Fibroblast of peridontal ligament (primary cell): ENCODE measurements around the gene RBMS1.
"Not testable (repeated sequence)": the region's sequence is repeated elsewhere in the genome, so short reads cannot be mapped to it uniquely, and the experiment has no call there.

Source experiments
- DNase-seq: peaks from one replicate; pipeline ENCODE4 v3.0.0-alpha.2; 2010; ENCODE audit errors: extremely low read depth

Gene RBMS1

DNA sequence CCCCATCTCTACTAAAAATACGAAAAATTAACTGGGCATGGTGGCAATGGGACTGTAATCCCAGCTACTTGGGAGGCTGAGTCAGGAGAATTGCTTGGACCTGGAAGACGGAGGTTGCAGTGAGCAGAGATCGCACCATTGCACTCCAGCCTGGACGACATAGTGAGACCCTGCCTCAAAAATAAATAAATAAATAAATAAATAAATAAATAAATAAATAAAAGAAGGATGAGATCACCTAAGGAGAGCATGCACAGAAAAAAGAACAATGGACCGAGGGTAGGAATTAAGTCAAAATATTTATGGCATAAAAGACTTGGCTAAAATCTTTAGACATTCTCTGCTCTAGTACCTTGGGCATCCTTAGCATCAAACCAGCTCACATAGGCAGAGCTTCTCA lies 8.9 kb upstream of the RBMS1 start:
- DNase-seq, result no peak

DNA sequence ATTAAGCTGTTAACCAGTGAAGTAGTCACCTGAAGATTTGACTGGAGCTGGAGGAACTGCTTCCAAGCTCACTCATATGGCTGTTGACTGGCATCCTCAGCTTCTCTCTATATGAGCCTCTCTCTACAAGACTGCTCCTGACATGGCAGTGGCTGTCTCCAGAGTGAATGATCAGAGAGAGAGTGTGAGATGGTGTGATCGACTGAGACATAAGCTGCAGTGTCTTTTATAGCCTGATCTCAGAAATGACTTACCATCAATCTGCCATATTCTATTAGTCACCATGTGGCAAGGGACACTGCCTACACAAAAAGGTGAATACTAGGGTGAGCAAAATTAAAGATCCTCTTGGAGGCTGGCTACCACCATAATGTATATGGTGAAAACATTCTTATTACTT lies 7.8 kb upstream of the RBMS1 start:
- no peak for DNase-seq

DNA sequence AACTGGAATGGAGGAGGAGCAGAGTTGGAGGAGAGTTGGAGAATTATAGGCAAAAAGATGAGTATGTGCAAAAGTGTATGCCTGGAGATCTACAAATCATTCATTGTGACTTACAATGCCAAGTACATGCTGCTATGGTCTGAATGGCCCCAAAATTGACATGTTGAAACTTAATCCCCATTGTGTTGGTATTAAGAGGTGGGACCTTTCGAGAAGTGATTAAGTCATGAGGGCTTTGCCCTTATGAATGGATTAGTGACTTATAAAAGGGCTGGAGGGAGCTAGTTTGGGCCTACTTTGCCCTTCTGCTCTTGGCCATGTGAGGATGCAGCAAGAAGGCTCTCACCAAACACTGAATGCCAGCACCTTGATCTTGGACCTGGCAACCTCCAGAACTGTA lies 6.3 kb upstream of the RBMS1 start:
- no peak for DNase-seq

DNA sequence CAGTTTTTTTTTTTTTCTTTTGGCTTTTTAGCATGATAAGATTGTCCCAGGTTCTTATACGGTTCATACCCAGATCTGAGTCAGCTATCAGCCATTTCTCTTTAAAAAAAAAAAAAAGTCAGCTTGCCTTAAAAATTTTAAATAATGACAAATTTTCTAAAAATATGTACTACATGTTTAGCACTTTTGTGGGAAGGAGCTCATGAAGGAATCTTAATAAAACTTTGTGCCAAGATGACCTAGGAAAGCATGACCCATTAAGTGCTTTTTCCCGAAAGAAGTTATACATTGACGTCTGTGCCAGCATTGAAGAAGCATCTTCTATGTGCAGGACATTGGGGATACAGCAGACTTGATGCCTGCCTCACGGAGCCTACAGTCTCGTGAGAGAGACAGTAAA lies 4.5 kb upstream of the RBMS1 start:
- no peak for DNase-seq

DNA sequence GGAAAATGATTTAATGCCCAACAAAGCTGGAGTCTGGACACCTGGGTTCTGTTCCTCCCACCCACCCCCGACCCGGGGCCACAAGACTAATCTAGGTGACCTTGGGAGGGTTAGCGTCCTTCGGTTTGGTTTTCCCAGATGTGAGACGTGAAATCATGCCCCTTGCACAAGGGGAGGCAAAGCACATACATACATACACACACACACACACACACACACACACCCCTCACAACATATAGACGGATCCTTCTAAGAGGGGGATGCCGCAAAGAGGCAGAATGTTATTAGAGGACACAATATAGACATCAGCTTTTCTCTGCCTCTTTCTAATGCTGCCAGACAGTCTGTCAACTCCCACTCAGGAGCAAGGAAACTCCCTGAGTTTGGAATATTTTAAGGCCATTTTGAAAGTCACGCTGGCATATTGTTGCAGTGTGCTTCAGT lies 616 bp upstream of the RBMS1 start:
- no peak for DNase-seq

DNA sequence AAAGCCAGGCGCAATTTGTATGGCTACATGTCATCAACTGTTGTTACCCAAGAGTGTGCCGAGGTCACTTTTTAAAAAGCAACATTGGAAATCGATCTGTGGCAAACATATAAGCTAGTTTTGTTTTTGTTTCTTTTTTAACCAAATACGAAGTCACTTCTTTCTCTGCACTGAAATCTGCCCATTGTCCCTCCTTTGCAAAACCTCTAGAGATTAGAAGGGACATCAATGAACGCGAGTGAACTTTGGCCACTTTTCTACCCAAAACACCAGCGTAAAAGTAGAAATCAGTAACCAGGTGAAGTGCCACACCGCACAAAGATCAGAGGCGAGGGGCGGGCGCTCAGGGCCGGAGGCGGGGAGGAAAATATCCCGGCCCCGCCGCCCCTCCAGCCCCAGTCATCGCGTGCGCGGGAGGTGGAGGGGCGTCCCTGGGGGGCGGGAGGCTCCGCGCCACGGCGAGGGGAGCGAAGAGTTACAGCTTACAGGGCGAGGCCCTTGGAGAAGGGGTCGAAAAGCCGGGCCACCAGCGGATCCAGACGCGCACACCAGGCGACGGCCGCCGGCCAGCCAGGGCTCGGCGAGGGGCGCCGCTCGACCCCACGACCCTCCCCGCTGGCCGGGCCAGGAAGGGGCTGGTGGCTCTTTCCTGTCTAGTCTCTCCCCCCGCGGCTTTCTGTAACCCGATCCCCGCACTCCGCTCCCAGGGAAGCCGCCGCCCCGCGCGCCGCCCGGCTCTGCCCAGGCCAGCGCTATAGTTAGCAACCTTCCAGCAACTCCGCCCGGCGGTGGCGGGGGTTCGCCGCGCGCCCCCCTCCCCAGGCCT lies 993 bp downstream of the RBMS1 start:
- DNase-seq, result peak; percentile 59

DNA sequence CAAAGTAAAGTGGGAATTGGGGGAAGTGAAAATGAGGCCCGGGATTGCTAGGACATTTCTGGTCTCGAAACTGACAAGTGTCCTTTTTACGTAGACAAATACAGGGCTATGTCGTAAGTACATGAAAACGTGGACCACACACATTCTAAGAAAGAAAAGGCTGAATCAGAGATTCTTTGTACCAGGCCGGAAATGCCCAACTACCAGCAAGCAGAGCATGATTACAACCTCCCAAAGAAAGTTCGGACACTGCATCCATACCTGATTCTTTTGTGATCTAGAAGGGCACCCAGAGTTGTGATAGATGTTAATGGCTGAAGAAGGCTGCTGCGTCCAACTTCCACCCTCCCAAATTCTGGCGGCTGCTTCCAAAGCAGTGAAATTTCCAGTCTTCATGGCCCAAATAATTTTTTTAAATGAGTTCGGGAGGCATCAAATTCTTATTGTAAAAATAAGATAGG lies 1.7 kb downstream of the RBMS1 start:
- peak; percentile 82 for DNase-seq

DNA sequence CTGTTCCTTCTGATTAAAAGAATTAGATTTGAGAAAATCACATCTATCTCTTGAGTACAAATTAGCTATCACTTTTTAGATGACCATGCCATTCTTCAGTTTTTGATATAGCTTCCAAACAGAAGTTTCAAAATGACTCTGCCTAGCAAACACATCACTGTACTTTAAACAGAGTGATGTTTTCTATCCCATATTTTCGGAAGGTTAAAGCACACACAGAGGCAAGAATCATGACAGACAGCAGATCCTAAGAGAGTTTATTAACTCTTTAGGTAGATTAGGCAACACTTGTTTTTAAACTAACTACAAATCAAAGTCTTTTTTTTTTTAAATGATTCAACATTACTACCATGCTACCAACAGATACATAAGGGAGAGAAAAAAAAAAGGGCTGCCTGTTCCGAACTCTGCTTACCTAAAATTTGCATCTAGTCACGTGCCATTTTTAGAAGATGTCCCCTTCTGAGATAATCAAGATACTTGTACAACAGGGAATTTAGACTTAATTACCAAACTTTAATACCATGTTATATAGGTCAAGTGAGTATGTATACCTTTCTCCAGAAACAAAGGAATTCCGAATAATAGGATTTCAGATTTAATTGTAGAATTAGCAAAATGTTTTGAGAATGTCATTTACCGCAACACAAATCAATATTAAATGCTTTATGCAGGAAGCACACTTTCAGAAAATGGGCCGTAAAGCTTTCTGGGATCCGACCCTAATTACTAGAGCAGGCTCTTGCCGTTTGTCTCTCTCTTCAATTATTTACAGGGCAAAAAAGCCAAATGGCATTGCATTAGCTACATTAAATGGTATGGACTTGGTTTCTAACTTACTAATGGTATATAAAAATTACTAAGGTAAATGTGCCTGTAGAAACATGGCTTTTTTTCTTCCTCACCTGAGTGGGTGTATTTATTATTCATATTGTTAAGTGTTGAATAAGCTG lies 2.6 kb downstream of the RBMS1 start:
- peak; percentile 34 for DNase-seq

DNA sequence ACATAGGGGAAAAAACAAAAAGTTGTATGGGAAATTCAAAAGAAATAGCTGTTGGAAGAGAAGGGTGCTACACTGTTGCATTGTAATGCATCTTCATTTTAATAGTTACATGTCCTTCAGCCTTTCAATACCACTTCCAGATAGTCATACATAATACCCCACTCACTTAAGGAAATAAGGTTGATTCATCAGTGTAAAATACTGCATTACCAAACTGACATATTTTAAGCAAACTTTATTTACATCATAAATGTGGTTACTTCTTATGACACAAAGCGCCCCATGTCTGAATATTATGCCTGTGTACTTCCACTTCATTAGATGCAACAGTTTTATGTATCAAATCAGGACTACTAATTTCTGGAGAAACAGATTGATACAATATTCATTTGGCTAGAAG lies 4.5 kb downstream of the RBMS1 start:
- peak; percentile 50 for DNase-seq

DNA sequence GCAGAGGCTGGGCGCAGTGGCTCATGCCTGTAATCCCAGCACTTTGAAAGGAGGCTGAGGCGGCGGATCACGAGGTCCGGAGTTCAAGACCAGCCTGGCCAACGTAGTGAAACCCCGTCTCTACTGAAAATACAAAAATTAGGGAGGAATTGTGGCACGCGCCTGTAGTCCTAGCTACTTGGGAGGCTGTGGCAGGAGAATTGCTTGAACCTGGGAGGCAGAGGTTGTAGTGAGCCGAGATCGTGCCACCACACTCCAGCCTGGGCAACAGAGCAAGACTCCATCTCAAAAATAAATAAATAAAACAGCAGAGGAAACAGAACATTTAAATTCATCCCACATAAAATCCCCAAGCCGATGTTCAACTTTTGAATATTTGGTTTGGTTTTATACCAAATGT lies 5.3 kb downstream of the RBMS1 start:
- not testable (repeated sequence) for DNase-seq

DNA sequence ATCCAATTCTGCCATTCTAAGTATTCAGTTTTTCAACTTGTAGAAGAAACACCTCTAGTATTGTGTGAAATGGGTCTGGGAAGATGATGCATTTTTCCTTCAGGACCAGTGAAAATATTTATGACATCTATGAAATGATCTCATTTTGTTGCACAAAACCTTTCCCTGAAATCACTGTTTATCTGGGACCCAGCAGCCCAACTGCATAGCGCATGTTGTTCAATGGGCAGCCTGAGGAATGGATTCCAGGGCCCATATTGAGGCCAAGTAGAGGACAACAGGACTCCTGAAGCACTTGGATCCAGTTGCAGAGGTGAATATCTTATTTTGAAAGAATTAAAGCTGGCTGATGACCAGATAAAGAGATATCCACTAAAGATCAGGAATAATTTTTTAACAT lies 7.3 kb downstream of the RBMS1 start:
- DNase-seq, result peak; percentile 43

DNA sequence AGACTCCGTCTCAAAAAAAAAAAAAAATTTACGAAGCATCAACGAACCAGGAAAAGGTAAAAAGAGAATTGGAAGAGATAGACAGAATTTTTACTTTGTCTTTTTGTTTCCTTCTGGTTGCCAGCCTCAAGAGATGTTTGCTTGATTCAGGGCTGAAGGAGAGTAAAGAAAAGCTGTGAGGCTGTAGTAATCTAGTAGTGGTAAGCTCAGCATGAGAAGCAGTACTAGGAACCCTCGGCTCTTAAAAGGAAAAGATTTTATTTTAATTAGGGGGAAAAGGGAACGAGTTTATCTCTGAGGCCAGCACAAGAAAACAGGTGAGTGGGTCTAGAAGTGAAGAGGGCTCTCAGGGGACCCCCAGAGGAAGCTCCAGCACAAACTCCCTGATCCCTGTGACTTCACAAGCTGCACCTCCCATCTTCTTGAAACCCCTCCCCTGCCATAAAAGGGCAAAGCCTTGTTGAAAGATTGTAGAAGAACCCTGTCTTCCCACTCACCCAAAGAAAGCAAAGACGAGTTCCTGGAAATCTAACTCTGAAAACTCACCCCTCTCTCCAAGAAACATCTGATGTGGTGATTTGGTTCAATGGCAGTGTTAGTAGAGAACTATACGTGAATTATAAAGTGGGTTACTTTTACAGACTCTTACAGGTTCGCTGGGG lies 8.6 kb downstream of the RBMS1 start:
- no peak for DNase-seq

DNA sequence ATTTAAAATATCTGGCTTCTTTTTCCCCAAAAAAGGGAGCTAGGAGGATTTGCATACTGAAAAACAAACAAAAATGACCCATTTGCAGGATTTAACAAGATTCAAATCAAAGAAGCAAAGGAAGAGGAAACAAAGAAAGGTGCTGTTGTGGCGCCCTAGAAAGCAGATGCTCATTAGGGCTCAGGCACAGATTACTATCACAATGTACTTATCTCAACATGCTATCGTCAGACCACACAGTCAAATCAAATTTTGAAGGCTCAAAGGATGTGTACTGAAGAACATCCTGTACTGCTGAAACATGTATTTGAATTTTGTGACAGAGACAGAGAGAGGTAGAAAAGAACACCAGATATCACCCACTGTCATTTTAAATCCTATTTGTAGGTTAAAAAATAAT lies 10.9 kb downstream of the RBMS1 start:
- DNase-seq, result no peak

DNA sequence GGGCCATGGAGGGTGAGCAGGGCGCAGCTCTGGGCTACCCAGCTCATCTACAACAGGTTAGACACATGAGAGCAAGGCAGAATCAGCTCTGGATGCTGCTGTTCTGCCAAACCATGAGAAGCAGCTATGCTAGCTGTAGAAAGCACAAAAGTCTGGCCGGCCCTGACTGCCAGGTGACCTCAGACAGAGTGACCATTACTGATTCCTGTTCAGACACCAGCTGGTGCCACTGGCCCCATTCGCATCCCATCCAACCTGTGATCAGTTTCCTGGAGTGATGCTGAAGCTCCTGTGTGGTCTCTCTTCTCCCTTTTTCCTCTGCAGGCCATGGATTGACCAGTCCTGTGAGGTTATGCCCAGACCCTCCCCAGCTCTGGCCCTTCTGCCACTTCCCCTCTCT lies 14.3 kb downstream of the RBMS1 start:
- DNase-seq, result no peak

DNA sequence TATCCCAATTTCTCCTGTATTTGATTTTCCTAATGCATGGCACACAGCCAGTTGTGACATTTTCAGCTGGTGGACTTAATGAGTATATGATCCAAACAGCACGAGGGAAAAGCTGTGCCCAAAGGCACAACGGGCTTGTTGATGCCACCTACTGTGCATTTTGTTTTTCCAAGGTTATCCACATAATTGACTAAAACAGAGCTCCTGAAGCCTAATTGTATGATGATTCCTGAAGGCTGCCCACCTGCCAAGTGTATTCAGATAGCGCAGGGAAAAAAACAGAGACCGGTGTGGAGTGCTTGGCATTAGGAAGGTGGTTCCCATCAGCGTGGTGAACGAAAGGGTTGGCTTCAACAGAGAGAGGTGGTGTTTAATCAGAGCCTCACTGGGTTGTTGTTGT lies 14.9 kb downstream of the RBMS1 start:
- DNase-seq, result no peak

DNA sequence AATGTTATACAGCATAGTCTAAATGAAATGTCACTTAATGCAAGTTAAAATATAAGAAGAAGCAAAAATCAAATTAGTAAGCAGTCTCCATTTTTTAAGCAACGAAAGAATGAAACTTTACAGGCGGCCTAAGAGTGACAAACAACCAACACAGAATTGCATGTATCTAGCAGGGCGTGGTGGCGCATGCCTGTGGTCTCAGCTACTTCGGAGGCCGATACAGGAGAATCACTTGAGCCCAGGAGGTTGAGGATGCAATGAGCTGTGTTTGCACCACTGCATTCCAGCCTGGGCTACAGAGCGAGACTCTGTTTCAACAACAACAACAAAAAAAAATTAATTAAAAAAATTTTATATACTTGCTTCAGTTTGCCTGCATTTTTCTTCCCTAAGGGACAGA lies 16.6 kb downstream of the RBMS1 start:
- no peak for DNase-seq

DNA sequence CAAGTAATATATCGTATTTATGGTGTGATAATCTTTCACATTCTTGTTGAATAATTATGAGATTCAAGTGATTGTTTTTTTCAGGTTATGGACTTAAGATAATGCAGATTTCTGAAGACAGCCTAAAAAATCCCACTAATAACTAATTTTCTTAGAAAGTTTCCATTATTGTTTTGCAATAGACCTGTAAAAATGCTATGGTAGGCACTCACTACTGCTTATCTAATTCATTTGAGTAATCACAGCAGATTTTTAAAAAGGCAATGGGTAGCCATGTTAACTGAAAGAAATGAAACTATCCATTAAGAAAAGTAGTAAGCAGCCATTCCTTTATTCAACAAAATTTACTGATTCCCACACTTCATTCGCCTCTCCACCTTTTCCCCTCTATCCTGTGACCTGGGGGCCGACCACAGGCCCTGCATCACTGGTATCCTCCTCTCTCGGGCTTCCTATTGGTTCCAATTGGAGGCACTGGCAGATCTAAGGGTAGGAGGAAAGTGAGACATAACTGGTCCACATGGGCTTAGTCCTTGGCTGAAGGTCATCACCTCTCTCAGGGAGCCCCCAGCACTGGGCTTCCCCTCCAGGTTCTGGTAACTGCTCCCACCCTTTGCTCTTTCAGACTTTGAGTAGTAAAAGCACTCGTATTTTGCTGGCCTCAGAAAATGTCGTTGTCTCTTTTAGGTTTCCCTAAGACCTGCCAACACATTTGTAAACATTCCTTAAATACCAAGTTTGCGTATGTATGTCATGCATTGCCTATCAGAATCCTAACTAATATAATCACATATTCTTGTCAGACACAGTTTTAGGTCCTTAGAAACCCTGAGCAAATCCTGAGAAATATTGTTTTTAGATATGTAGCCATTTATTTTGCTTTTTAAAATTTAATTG lies 18.5 kb downstream of the RBMS1 start:
- DNase-seq, result no peak

DNA sequence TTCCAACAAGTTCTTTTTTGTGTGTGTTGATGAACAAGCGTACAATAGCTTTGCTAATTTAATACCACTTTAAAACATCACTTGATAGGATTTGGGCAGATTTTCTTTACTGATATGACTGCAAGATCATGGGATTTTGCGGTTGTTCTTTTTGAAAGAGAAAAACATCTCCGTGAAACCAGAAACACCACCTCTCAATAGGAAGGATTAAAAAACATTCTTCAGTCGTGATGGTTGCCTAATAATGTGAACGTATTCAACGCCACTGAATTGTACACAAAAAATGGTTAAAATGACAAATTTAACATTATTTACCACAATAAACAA lies 19.3 kb downstream of the RBMS1 start:
- DNase-seq, result no peak

DNA sequence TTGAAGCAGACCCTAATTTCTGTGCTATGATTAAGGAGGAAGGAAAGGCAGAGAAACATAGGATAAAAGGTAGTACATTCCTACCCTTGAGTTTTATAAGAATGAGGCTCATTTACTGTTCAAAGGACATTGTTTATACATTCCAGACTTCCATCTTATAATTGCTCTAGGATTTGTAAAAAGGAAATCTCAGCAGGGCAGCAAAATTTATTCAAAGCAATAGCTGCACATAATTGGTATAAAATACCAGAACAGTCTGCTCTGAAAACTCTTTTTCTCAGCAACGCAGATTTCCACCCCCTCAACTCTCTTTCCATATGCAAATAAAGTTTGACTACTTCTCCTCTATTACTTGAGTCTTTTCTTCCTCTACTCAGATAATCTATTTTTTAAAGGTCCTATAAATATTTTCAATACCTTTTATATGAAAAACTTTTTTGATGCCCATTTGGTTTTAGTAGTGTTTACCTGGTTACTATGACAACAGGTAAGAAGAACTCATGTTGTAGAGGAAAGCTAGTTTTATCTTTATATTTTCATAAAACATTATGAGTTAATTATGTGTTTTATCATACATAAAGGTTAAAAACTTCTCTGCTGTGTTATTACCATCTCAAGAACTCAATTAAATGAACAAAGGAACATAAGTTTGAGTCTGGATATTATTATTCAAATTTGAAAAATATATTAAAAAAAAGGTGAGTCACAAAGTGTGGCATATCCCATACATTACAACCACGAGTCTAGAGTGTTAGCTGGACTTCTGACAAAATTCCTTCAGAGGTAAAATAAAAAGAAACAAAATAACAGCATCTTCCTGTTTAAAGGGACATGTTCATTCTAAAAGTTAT lies 19.9 kb downstream of the RBMS1 start:
- no peak for DNase-seq

DNA sequence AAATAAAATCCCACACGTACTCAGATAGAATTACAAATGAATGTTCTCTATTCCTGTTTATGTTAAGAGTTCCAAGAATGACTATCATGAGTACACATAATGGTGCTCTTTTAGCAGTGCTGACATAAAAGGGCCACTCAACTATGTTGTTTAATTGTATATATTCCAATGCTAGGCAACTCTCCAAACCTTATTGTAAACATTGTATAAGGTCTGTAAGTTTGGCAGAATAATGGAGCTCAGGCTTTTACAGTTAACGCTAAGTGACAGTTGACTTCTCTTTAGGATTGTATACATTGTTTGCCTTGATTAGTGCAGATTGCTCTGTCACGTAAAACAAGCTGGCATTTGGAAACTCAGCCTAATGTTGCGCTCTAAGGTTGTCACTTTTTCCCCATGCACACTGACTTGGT lies 20.8 kb downstream of the RBMS1 start:
- DNase-seq, result peak; percentile 79
